Astrocyte of the spinal cord (primary cell): ENCODE data around the gene ACVR2B.

Experiments
- DNase-seq: peaks from one replicate; pipeline ENCODE4 v3.0.0; 2011; ENCODE audit warnings: low read depth, low spot score
- H3K4me3 ChIP-seq: 2 replicates; pipeline ENCODE4 v1.5.1; 2011; ENCODE audit warnings: low read depth, mild to moderate bottlenecking, low read length, moderate library complexity
- in situ Hi-C: cut with HindIII; loops from 2 replicates; pipeline ENCODE4 v1.10.0; 2017; ENCODE audit warnings: low sequenced_read_pairs
- TF ChIP-seq, protein P1 (sequence below): IDR thresholded peaks from 2 replicates; pipeline ENCODE4 v1.5.1; 2012; ENCODE audit warnings: low read depth, mild to moderate bottlenecking, low read length, inconsistent platforms

Gene ACVR2B

DNA sequence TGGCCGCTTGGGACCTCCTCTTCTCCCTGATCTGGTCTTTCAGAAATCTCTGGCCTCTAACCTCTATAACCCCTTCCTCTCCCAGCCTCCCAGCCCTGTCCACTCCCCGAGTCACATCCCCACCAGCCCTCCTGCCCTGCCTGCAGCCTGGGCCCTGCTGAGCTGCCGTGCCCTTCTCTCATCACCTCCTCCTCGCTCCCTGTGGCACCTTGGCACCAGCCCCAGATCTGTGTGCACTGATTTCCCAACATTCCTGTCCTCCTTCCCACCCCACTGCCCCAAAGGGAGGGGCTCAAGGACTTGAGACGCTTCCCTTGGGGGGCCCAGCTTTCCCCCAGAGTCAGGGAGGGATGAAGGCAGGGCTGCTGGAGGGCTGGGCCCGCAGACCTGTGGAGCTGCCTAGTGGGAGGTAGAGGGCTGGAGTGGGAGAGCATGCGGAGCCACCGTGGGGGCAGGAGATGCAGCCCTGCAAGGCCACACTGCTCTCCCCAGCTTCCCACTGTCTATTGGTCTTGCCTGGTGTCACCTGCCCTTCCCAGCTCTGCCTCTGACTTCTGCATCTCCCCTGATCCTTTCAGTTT, 85.2 kb downstream of the ACVR2B start:
- TF ChIP-seq, protein P1, sequence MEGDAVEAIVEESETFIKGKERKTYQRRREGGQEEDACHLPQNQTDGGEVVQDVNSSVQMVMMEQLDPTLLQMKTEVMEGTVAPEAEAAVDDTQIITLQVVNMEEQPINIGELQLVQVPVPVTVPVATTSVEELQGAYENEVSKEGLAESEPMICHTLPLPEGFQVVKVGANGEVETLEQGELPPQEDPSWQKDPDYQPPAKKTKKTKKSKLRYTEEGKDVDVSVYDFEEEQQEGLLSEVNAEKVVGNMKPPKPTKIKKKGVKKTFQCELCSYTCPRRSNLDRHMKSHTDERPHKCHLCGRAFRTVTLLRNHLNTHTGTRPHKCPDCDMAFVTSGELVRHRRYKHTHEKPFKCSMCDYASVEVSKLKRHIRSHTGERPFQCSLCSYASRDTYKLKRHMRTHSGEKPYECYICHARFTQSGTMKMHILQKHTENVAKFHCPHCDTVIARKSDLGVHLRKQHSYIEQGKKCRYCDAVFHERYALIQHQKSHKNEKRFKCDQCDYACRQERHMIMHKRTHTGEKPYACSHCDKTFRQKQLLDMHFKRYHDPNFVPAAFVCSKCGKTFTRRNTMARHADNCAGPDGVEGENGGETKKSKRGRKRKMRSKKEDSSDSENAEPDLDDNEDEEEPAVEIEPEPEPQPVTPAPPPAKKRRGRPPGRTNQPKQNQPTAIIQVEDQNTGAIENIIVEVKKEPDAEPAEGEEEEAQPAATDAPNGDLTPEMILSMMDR = no peak
- no peak overlapping the region for H3K4me3 ChIP-seq
- in situ Hi-C loops = no loop called here
- DNase-seq = no peak

- no peak overlapping the region for H3K4me3 ChIP-seq
- TF ChIP-seq, protein P1 = no peak
- no peak for DNase-seq
- in situ Hi-C loops = no loop called here
Observed at GRCh38 chr3:38541806-38542205, 88.1 kb downstream of the ACVR2B start.
